ENCODE data around the gene ADCY1.

GRCh38 chr7:45596665-45597095 is 22.5 kb downstream of the ADCY1 start:
- TF ChIP-seq CTCF (IDR thresholded peaks at IDR 0.05; ENCODE audit: low read length) (no peak), EZH2 (optimal IDR thresholded peaks at IDR 0.05; ENCODE audit: low read depth, low read length) (no peak), EZH2phosphoT487 (IDR thresholded peaks at IDR 0.05; ENCODE audit: low read length) (no peak)
